ENCODE results near the gene NPIPB6. TPM values are rescaled to one million over a fixed set of nuclear protein-coding genes. Genes with fewer than 3 reads are reported as not detected.

Gene NPIPB6
- total RNA-seq, 4 donors from 2014 or later: 0.21 to 3.8 (median 2.1) TPM

GRCh38 chr16:28324235-28324886 is 38.9 kb downstream of the NPIPB6 start:
- TF ChIP-seq CTCF (IDR thresholded peaks at IDR 0.05): no peak
- no peak for TF ChIP-seq POLR2A (IDR thresholded peaks at IDR 0.05)

GRCh38 chr16:28321700-28322411 is 41.5 kb downstream of the NPIPB6 start:
- intact Hi-C loops (cut with DNase I): no loop called here
- 27 to 70% methylated on average over 2 to 11 of the region's 20 CpGs for WGBS, 2 donors

More at GRCh38 chr16:28324235-28324886, 38.9 kb downstream of the NPIPB6 start:
- no peaks in the 10 kb centered on the region for H3K27me3 ChIP-seq
- H3K27ac ChIP-seq: no peak overlapping the region
- no peaks in the 10 kb centered on the region for H3K9me3 ChIP-seq
- peaks cover 0 to 1% (median 0%) of the 10 kb centered on the region in 3 donors for H3K4me1 ChIP-seq
- intact Hi-C loops (cut with DNase I): no loop called here
- 77 to 87% methylated on average over 5 of the region's 5 CpGs for WGBS, 2 donors
- DNase-seq: no peak
- H3K36me3 ChIP-seq: no peaks in the 10 kb centered on the region
- no peak overlapping the region for H3K4me3 ChIP-seq

GRCh38 chr16:28320741-28321140 is 42.6 kb downstream of the NPIPB6 start:
- Histone ChIP-seq H3K4me1 (peaks cover 0 to 3% (median 0%) of the 10 kb centered on the region in 3 donors), H3K27ac (no peak overlapping the region), H3K27me3 (no peaks in the 10 kb centered on the region), H3K4me3 (no peak overlapping the region), H3K9me3 (no peaks in the 10 kb centered on the region), H3K36me3 (no peaks in the 10 kb centered on the region)
- TF ChIP-seq CTCF (IDR thresholded peaks at IDR 0.05) (no peak), POLR2A (IDR thresholded peaks at IDR 0.05) (no peak)
- intact Hi-C loops (cut with DNase I): no loop called here
- 96% methylated on average over 23 of the region's 49 CpGs; no CpG with 5 or more reads in 1 of the 2 donors for WGBS, 2 donors
- DNase-seq: no peak

More at GRCh38 chr16:28321700-28322411, 41.5 kb downstream of the NPIPB6 start:
- Histone ChIP-seq H3K4me3 (no peak overlapping the region), H3K36me3 (no peaks in the 10 kb centered on the region), H3K27ac (no peak overlapping the region), H3K9me3 (no peaks in the 10 kb centered on the region), H3K27me3 (no peaks in the 10 kb centered on the region), H3K4me1 (peaks cover 0 to 2% (median 0%) of the 10 kb centered on the region in 3 donors)
- peak; percentile 33 to 78 (median 66) for TF ChIP-seq CTCF (IDR thresholded peaks at IDR 0.05)
- TF ChIP-seq POLR2A (IDR thresholded peaks at IDR 0.05): no peak
- DNase-seq: no peak

GRCh38 chr16:28320023-28320561 is 43.2 kb downstream of the NPIPB6 start:
- H3K4me3 ChIP-seq: no peak overlapping the region
- intact Hi-C loops (cut with DNase I): no loop called here
- 96 to 99% methylated on average over 20 to 26 of the region's 73 CpGs for WGBS, 2 donors
- peaks cover 0 to 3% (median 0%) of the 10 kb centered on the region in 3 donors for H3K4me1 ChIP-seq
- TF ChIP-seq POLR2A (IDR thresholded peaks at IDR 0.05) (no peak), CTCF (IDR thresholded peaks at IDR 0.05) (no peak)
- no peaks in the 10 kb centered on the region for H3K36me3 ChIP-seq
- no peak for DNase-seq
- no peaks in the 10 kb centered on the region for H3K27me3 ChIP-seq
- no peaks in the 10 kb centered on the region for H3K9me3 ChIP-seq
- H3K27ac ChIP-seq: no peak overlapping the region

- Histone ChIP-seq H3K36me3 (no peaks in the 10 kb centered on the region), H3K9me3 (no peaks in the 10 kb centered on the region), H3K27ac (no peak overlapping the region), H3K27me3 (no peaks in the 10 kb centered on the region), H3K4me1 (peaks cover 0 to 3% (median 0%) of the 10 kb centered on the region in 3 donors), H3K4me3 (no peak overlapping the region)
- intact Hi-C loops (cut with DNase I): no loop called here
- no peak for DNase-seq
- TF ChIP-seq CTCF (IDR thresholded peaks at IDR 0.05) (no peak), POLR2A (IDR thresholded peaks at IDR 0.05) (no peak)
- 84 to 94% methylated on average over 6 to 14 of the region's 26 CpGs for WGBS, 2 donors
Observed at GRCh38 chr16:28319476-28320022, 43.8 kb downstream of the NPIPB6 start.
